Lower leg skin (tissue), 4 donors: Measurements from ENCODE around the gene IL4I1. TPM values are rescaled to one million over a fixed set of nuclear protein-coding genes. Genes with fewer than 3 reads are reported as not detected.

ENCODE experiments used
- DNase-seq, 2 donors: peaks; one replicate each; pipeline ENCODE4 v3.0.0-alpha.2; 2019; ENCODE audit warnings: low spot score in 2 of 2
- H3K4me3 ChIP-seq: fragments of 200-600 bp; sonication (generic); 2 replicates; pipeline ENCODE4 v1.5.1; 2017; ENCODE audit warnings: mild to moderate bottlenecking, low read depth; ENCODE audit not compliant: poor library complexity, severe bottlenecking
- CTCF ChIP-seq, 3 donors: fragments of 450-650 bp; IDR thresholded peaks; one replicate each; pipeline ENCODE4 v1.5.1; 2016; ENCODE audit warnings: antibody characterized with exemption in 3 of 3, mild to moderate bottlenecking in 3 of 3, moderate library complexity in 2 of 3
- POLR2A ChIP-seq, 2 donors: fragments of 450-650 bp; IDR thresholded peaks; one replicate each; pipeline ENCODE4 v1.6.1; 2016 to 2017; ENCODE audit warnings: antibody characterized with exemption in 2 of 2, mild to moderate bottlenecking in 1 of 2, moderate library complexity in 1 of 2
- WGBS, 2 donors: methylation state at CpG; one replicate each; pipeline ENCODE4 v1.1.5; 2018; 5-methylcytosine and 5-hydroxymethylcytosine counted together
- intact Hi-C: fragments of 100-400 bp; cut with DNase I; formaldehyde crosslinking; loops from one replicate; pipeline ENCODE4 v1.15.0; 2023; ENCODE audit warnings: low total_unique reads
- total RNA-seq, 4 donors: library from RNA; depleted of rRNA; stranded (reverse); fragments of >200 nt; gene quantifications; one replicate each; pipeline ENCODE4 v1.1.0, GENCODE V29; 2016

Gene IL4I1
- total RNA-seq, 4 donors from 2014 or later, result 0.42 TPM; not detected in 3

GRCh38 chr19:49845414-49845813 lies 51.3 kb downstream of the IL4I1 start:
- WGBS, 2 donors, result 44 to 55% methylated on average over 3 of the region's 3 CpGs
- H3K4me3 ChIP-seq, result no peak overlapping the region
- intact Hi-C loops, result no loop called here
- no peak for DNase-seq
- TF ChIP-seq CTCF (IDR thresholded peaks at IDR 0.05) (no peak), POLR2A (IDR thresholded peaks at IDR 0.05) (no peak)

GRCh38 chr19:49844138-49845095 lies 52.3 kb downstream of the IL4I1 start:
- TF ChIP-seq CTCF (IDR thresholded peaks at IDR 0.05) (no peak), POLR2A (IDR thresholded peaks at IDR 0.05) (no peak)
- intact Hi-C loops, result no loop called here

GRCh38 chr19:49843265-49843664 lies 53.4 kb downstream of the IL4I1 start:
- TF ChIP-seq CTCF (IDR thresholded peaks at IDR 0.05) (no peak), POLR2A (IDR thresholded peaks at IDR 0.05) (no peak)
- intact Hi-C loops, result no loop called here
- 81 to 85% methylated on average over 3 of the region's 3 CpGs for WGBS, 2 donors

More at GRCh38 chr19:49844138-49845095, 52.3 kb downstream of the IL4I1 start:
- WGBS, 2 donors, result 79 to 80% methylated on average over 13 to 18 of the region's 18 CpGs
- no peak for DNase-seq
- H3K4me3 ChIP-seq, result no peak overlapping the region

GRCh38 chr19:49840736-49841249 lies 55.9 kb downstream of the IL4I1 start:
- WGBS, 2 donors, result 91 to 93% methylated on average over 17 of the region's 17 CpGs
- TF ChIP-seq POLR2A (IDR thresholded peaks at IDR 0.05) (no peak), CTCF (IDR thresholded peaks at IDR 0.05) (no peak)
- no peak overlapping the region for H3K4me3 ChIP-seq
- no peak for DNase-seq
- intact Hi-C loops, result no loop called here

More at GRCh38 chr19:49843265-49843664, 53.4 kb downstream of the IL4I1 start:
- no peak overlapping the region for H3K4me3 ChIP-seq
- DNase-seq, result no peak

- DNase-seq, result no peak
- intact Hi-C loops, result no loop called here
- WGBS, 2 donors, result 87 to 88% methylated on average over 11 of the region's 11 CpGs
- H3K4me3 ChIP-seq, result no peak overlapping the region
- TF ChIP-seq POLR2A (IDR thresholded peaks at IDR 0.05) (no peak), CTCF (IDR thresholded peaks at IDR 0.05) (no peak)
Measured at GRCh38 chr19:49840321-49840720, 56.4 kb downstream of the IL4I1 start.
